A673 (cell line): ENCODE measurements around the gene PCNA. TPM values are rescaled to one million over a fixed set of nuclear protein-coding genes. Genes with fewer than 3 reads are reported as not detected.

Source experiments
- BruUV-seq: library from RNA; stranded (reverse); fragments of 400-500 nt; replicated peaks from 2 replicates; lab custom pipeline; 2021; lab: Mats Ljungman, UMichigan
- CTCF ChIA-PET: fragments of 300-600 bp; sonication (Branson Sonifier 250); formaldehyde crosslinking; loops from one replicate; lab custom pipeline; 2022; ENCODE audit warnings: antibody characterized with exemption; lab: Charles Lee
- POLR2A ChIA-PET: fragments of 300-600 bp; sonication (Branson Sonifier 250); formaldehyde crosslinking; loops from one replicate; lab custom pipeline; 2022; ENCODE audit warnings: antibody characterized with exemption; ENCODE audit not compliant: low non-redundant PET; lab: Charles Lee
- DNase-seq: peaks from one replicate; pipeline ENCODE4 v3.0.0-alpha.2; 2015; ENCODE audit warnings: low spot score
- H3K27ac ChIP-seq: fragments of 200-600 bp; sonication (generic); 2 replicates; pipeline ENCODE4 v1.5.1; 2016; ENCODE audit warnings: mixed run types, low read depth, mild to moderate bottlenecking, mixed read lengths, antibody characterized with exemption, low read length; ENCODE audit not compliant: poor library complexity, severe bottlenecking
- H3K27me3 ChIP-seq: fragments of 200-600 bp; sonication (generic); replicated peaks from 2 replicates; pipeline ENCODE4 v1.6.1; 2017; ENCODE audit warnings: mixed run types, low read depth, mild to moderate bottlenecking, mixed read lengths, antibody characterized with exemption, low read length; ENCODE audit not compliant: insufficient read depth, poor library complexity
- H3K36me3 ChIP-seq: fragments of 200-600 bp; sonication (generic); 2 replicates; pipeline ENCODE4 v1.6.1; 2016; ENCODE audit warnings: mixed run types, mild to moderate bottlenecking, mixed read lengths, antibody characterized with exemption, low read length; ENCODE audit not compliant: insufficient read depth, poor library complexity, severe bottlenecking
- H3K4me1 ChIP-seq: fragments of 200-600 bp; sonication (generic); 2 replicates; pipeline ENCODE4 v1.6.1; 2017; ENCODE audit warnings: mixed run types, mild to moderate bottlenecking, mixed read lengths, antibody characterized with exemption, low read length; ENCODE audit not compliant: insufficient read depth, poor library complexity, severe bottlenecking
- H3K4me3 ChIP-seq: fragments of 200-600 bp; sonication (generic); 2 replicates; pipeline ENCODE4 v1.5.1; 2016; ENCODE audit warnings: low read depth, mixed run types, mild to moderate bottlenecking, mixed read lengths, low read length; ENCODE audit not compliant: poor library complexity, severe bottlenecking
- H3K9me3 ChIP-seq: fragments of 200-600 bp; sonication (generic); 2 replicates; pipeline ENCODE4 v1.6.1; 2016; ENCODE audit warnings: mixed run types, low read depth, mild to moderate bottlenecking, mixed read lengths, antibody characterized with exemption, low read length; ENCODE audit not compliant: poor library complexity, severe bottlenecking
- EZH2 ChIP-seq: fragments of 200-600 bp; sonication (generic); IDR thresholded peaks from 2 replicates; pipeline ENCODE4 v1.6.1; 2017; ENCODE audit warnings: borderline replicate concordance, low read depth, mild to moderate bottlenecking, mixed read lengths, antibody characterized with exemption, low read length; ENCODE audit not compliant: poor library complexity, severe bottlenecking
- intact Hi-C: fragments of 100-400 bp; cut with micrococcal nuclease; formaldehyde crosslinking; loops from one replicate; pipeline ENCODE4 v1.10.0; 2022; ENCODE audit not compliant: unreplicated experiment
- total RNA-seq: library from RNA; stranded (reverse); gene quantifications from 2 replicates; pipeline ENCODE4 v1.2.3, GENCODE V29; 2021
- TF ChIP-seq, protein P1 (sequence below): fragments of 300-800, 200-600 bp; sonication (generic); conservative IDR thresholded peaks from 2 replicates; pipeline ENCODE4 v1.5.1; 2017; ENCODE audit warnings: low read depth, mild to moderate bottlenecking, antibody characterized with exemption, low read length, moderate library complexity, mixed read lengths

The PCNA gene
- total RNA-seq, 1 experiment from 2014 or later = 397 TPM

DNA sequence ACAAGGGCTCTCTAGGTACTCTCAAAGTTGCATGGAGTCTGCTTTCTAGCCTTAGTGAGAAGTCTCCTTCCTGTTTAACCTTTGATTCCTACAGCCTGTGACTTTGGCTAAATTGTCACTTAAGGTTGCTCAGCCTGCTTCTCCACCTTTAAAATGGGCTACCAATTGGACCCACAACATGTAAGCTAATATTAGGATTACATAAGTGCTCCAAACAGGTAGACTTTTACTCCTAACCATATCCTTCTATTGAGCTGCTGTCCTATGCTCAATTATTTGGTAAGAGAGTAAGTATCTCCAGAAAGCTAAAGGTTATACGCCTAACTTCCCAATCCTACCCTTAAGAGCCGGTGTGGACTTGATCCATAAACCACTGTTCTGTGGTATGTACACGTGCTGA is 2.9 kb downstream of the PCNA start:
- Histone ChIP-seq H3K36me3 (peaks cover 51% of the 10 kb centered on the region), H3K27ac (no peak overlapping the region), H3K27me3 (no peaks in the 10 kb centered on the region), H3K9me3 (no peaks in the 10 kb centered on the region), H3K4me1 (peaks cover 27% of the 10 kb centered on the region), H3K4me3 (peak overlapping the region; percentile 71)
- DNase-seq = no peak
- CTCF ChIA-PET = interaction anchor here (0.5 to 1.6 kb wide), 2 partner anchors 10 to 75 kb away, joined by 3 to 5 read pairs; partner anchors contain the start of gene CDS2
- POLR2A ChIA-PET = interaction anchor here (0.6 kb wide), 2 partner anchors 87 to 128 kb away, joined by 3 read pairs; no protein-coding TSS in a partner anchor
- intact Hi-C loops = no loop called here
- no peak for TF ChIP-seq EZH2
- TF ChIP-seq, protein P1, sequence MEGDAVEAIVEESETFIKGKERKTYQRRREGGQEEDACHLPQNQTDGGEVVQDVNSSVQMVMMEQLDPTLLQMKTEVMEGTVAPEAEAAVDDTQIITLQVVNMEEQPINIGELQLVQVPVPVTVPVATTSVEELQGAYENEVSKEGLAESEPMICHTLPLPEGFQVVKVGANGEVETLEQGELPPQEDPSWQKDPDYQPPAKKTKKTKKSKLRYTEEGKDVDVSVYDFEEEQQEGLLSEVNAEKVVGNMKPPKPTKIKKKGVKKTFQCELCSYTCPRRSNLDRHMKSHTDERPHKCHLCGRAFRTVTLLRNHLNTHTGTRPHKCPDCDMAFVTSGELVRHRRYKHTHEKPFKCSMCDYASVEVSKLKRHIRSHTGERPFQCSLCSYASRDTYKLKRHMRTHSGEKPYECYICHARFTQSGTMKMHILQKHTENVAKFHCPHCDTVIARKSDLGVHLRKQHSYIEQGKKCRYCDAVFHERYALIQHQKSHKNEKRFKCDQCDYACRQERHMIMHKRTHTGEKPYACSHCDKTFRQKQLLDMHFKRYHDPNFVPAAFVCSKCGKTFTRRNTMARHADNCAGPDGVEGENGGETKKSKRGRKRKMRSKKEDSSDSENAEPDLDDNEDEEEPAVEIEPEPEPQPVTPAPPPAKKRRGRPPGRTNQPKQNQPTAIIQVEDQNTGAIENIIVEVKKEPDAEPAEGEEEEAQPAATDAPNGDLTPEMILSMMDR = no peak
- BruUV-seq = no TSS peak

DNA sequence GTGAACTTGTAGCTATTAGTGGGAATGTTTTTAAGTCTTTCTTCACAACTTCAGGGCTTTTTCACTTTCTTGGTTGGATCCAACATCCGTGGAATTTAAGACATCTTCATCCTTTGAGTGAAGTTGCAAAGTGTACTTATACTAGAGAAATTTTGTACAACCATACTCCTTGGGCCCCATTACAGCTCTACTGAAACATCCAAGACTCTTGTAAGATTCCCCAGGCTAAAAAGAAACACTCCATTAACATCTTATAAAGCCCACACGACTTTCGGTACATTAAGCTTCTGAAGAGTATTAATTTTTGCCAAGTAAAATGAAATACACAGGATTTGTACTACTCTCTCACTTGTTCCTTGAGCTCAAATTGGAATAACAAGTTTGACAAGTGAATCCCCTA is 5.4 kb downstream of the PCNA start:
- CTCF ChIA-PET = no interaction called here
- no TSS peak for BruUV-seq
- Histone ChIP-seq H3K9me3 (no peaks in the 10 kb centered on the region), H3K4me3 (no peak overlapping the region), H3K4me1 (peaks cover 27% of the 10 kb centered on the region), H3K36me3 (peaks cover 71% of the 10 kb centered on the region), H3K27me3 (no peaks in the 10 kb centered on the region), H3K27ac (no peak overlapping the region)
- intact Hi-C loops = no loop called here
- POLR2A ChIA-PET = no interaction called here
- no peak for DNase-seq
- TF ChIP-seq, protein P1 = no peak
- TF ChIP-seq EZH2 = no peak

DNA sequence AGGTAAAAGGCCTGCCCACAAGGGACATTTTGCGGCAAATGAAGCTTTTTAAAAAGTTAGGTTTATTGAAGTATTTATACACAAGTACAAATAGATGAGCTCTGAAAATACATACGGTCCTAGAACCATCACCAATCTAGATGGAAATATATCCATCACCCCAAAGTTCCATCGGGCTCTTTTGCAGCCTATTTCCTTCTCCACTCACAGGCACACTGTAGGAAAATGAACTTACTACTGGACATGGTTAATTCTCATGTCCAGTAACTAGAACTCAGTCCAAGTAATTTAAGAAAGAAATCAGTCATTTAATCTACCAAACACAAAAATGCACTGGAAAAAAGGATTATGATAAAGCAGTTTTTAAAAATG is 6.2 kb downstream of the PCNA start:
- Histone ChIP-seq H3K4me3 (peak overlapping the region; percentile 70), H3K9me3 (no peaks in the 10 kb centered on the region), H3K27me3 (no peaks in the 10 kb centered on the region), H3K4me1 (peaks cover 27% of the 10 kb centered on the region), H3K27ac (peak overlapping the region; percentile 84), H3K36me3 (peaks cover 75% of the 10 kb centered on the region)
- ChIA-PET CTCF (no interaction called here), POLR2A (no interaction called here)
- no peak for DNase-seq
- TF ChIP-seq EZH2 = no peak
- TF ChIP-seq, protein P1 = no peak
- intact Hi-C loops = no loop called here
- BruUV-seq = no TSS peak
